Activated T-helper 9 cell treated with anti-CD3 and anti-CD28 coated beads, Interleukin-2, amount 50 U/mL, for 16 hours (primary cell): ENCODE data around the gene EIF5A2.
"Not testable (repeated sequence)": the region's sequence is repeated elsewhere in the genome, so short reads cannot be mapped to it uniquely, and the experiment has no call there.

Experiments
- DNase-seq: peaks from one replicate; pipeline ENCODE4 v3.0.0-alpha.2; 2020; ENCODE audit warnings: low read depth

EIF5A2 gene

DNA sequence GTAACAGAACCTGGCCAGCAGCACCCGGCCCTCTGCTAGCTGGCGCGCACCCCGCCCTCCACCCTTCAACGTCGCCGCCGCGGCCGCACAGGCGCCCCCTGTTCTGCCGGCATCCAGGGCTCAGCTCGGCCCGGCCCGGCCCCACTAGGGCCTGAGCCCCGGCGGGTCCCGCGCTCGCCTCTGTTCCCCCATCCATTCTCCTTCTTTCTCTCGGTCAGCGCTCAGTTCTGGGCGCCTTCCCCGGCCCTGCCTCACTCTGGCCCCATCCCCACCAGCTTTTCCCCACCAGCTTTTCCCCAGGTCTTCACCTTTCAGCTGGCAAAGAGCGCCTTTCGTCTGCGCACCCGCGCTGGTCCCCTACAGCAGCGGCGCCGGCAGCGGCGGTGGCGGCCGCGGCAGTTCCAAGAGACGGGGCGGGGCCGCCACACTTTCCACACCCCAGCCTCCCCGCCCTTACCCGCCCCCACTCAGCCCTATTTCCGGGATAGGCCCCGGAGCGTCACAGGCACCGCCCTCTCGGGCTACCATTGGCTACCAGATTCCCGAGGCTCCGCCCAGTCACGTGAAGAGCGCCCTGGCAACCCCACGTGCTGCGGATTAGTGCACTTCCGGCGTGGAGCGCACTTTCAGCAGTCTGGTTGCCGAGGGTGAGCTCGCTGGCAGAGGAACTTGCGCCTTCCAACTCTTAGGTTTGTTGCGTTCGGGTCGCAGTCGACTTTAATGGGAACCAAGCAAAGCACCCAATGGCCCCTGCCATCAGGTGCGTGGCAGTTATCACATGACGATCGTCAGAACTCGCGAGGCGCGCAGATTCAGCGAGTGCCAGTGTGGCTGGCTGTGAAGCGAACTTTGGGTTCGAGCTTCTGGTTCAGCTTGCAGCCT lies at the start of gene EIF5A2:
Gene EIF5A2 (minus strand): TSS at position 403 of the 882 bp plus-strand sequence. CDS start 831 bp downstream, outside the sequence.
- DNase-seq: peak; percentile 94

GRCh38 chr3:170956647-170957046 lies 48.2 kb upstream of the EIF5A2 start:
- DNase-seq: no peak

GRCh38 chr3:170953736-170954135 lies 45.3 kb upstream of the EIF5A2 start:
- DNase-seq: no peak

GRCh38 chr3:170953229-170953628 lies 44.8 kb upstream of the EIF5A2 start:
- DNase-seq: no peak

GRCh38 chr3:170949211-170949610 lies 40.8 kb upstream of the EIF5A2 start:
- no peak for DNase-seq

DNA sequence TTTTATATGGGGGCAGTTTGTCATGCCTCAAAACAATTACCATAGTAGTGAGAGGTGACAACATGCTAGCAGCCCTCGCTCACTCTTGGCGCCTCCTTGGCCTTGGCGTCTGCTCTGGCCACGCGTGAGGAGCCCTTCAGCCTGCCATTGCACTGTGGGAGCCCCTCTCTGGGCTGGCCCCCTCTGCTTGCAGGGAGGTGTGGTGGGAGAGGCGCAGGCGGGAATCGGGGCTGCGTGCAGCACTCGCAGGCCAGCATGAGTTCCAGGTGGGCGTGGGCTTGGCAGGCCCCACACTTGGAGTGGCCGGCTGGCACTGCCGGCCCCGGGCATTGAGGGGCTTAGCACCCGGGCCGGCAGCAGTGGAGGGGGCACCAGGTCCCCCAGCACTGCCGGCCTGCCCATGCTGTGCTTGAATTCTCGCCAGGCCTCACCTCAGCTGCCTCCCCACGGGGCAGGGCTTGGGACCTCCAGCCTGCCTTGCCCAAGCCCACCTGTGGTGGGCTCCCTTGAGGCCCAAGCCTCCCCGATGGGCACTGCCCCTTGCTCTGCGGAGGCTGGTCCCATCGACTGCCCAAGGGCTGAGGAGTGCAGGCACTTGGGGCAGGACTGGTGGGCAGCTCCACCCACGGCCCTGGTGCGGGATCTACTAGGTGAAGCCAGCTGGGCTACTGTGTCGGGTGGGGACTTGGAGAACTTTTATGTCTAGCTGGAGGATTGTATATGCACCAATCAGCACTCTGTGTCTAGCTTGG lies 38.8 kb upstream of the EIF5A2 start:
- no peak for DNase-seq

DNA sequence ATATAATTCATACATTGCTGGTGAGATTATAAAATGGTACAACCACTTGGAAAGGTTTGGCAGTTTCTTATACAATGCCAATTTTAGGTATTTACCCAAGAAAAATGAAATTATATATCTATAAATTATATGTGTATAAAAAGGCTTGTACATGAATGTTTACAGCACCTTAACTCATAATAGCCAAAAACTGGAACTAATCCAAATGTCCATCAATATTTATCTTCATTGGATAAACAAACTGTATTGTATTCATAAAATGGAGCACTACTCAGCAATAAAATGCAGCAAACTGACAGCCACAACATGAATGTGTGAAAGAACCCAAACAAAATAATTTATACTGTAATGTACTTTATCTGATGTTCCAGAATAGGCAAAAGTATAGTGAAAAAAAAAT lies 33.6 kb upstream of the EIF5A2 start:
- no peak for DNase-seq

- DNase-seq: no peak
These were observed 33.1 kb upstream of the EIF5A2 start for GRCh38 chr3:170941551-170941950.

DNA sequence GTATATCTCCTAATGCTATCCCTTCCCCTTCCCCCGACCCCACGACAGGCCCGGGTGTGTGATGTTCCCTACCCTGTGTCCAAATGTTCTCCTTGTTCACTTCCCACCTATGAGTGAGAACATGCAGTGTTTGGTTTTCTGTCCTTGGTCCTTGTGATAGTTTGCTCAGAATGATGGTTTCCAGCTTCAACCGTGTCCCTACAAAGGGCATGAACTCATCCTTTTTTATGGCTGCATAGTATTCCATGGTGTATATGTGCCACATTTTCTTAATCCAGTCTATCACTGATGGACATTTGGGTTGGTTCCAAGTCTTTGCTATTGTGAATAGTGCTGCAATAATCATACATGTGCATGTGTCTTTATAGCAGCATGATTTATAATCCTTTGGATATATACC lies 24.6 kb upstream of the EIF5A2 start:
- DNase-seq: not testable (repeated sequence)

DNA sequence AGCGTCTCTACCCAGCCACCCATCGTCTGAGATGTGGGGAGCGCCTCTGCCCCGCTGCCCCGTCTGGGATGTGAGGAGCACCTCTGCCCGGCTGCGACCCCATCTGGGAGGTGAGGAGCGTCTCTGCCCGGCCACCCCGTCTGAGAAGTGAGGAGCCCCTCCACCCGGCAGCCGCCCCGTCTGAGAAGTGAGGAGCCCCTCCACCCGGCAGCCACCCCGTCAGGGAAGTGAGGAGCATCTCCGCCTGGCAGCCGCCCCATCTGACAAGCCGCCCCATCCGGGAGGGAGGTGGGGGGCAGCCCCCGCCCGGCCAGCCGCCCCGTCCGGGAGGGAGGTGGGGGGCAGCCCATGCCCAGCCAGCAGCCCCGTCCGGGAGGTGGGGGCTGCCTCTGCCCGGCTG lies 15.1 kb upstream of the EIF5A2 start:
- DNase-seq: not testable (repeated sequence)

DNA sequence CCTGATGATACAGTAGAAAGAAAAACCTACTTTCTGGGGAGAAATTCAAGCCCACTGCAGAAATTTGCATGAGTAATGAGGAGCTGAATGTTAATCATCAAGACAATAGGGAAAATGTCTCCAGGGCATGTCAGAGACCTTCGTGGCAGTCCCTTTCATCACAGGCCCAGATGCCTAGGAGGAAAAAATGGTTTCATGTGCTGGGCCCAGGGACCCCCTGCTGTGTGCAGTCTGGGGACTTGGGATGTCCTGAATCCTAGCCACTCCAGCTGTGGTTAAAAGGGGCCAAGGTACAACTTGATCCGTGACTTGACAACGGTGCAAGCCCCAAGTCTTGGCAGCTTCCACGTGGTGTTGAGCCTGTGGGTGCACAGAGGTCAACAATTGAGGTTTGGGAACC lies 10.3 kb upstream of the EIF5A2 start:
- DNase-seq: no peak

GRCh38 chr3:170914690-170915089 lies 6.3 kb upstream of the EIF5A2 start:
- DNase-seq: no peak

DNA sequence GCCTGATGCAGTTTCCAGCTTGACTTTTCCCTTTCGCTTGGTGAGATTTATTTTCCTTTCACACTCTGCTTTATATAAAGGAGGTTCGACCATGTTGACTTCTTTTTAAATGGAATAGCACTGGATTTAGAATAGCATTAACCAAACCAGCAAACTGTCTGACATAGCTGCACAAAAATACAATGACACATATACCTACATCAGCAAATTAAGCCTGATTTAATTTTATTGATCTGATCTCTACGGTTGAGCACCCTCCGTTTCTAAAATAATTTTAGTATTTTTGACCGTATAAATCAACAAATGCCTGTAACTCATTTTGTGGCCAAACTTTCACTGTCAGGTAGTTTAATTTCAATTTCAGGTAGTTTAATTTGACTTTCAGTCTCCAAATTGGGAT lies 5.8 kb upstream of the EIF5A2 start:
- DNase-seq: no peak

DNA sequence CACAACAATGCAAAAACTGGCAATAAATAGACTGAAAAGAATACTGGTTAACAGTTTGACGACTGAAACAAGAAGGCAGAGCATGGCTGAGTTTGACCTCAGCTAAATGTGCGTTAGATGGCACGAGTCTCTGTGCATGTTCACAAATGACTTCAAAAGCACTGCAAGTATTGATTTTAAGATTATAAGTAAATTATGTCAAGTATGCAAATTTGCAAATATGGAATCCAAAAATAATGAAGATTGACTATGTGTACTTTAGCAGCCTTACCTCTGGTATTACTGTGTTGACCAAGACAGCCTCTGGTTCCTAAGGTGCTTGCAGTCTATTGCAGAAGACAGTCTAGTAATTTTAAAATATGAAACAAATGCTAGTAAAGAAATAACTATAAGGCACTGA lies 2.6 kb upstream of the EIF5A2 start:
- DNase-seq: no peak

- DNase-seq: no peak
These were observed 2.1 kb upstream of the EIF5A2 start for GRCh38 chr3:170910542-170910941.

- DNase-seq: no peak
These were observed 879 bp upstream of the EIF5A2 start for GRCh38 chr3:170909129-170909903.

DNA sequence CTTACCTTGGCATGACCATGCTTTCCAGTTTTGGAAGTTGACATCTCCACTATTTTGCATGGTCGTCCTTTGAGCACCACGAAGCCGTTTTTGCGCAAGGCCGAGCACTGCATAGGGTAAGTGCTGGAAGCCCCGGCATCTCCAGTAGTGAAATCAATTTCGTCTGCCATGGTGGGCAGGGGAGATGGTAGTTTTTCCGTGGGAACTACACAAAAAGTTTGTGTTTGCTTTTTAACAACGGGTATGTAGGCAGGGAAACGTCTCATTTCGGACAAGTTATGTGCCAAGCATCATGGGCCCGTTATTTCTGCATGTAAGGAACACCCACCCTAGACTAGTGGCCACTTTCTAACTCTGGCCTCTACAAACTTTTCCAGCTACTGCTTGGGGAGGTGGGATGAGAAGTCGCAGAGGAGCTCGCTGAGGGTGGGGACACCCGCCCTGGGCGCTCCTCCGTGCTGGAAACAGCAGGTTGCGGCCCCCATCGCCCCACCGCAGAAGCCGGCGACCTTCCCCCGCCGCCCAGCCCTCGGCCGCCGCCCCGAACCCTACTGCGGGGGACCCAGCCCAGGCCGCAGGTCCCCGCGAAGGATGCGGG lies 701 bp downstream of the EIF5A2 start:
- DNase-seq: no peak

DNA sequence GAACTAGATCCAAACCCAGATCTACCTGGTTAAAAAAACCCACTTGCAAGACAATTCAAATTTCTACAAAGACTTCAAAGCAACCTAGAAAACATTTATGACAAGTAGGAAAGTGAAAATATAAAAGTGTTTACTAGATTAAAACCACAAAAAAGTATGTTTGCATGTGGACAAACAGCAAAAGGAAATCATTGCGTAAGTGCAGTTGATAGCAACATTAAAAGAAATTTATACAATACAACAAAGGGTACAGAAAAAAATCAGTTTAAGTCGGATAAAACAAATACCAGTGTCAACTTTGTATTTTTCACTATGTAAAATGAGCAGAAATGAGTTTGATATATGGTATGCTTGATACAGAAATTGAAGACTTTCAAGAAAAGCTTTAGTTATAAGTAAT lies 2.6 kb downstream of the EIF5A2 start:
- DNase-seq: no peak

DNA sequence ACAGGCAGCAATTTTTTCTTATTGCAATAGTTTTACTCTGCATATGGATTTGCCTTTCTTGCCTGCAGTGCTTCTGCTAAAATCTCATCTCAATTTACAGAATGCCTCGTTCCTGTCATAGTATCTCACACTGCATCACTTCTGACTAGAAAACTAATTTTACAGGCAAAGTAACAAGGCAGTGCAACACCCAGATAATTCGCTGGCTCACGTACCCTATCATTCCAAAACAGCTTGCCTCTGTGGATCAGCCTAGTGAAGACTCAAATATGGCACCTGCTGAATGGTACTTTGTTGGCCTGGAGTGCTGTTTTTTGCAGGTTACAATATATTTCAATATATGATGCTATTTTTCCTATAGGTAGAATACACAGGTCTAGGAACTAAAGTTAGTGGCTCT lies 5.3 kb downstream of the EIF5A2 start:
- no peak for DNase-seq

DNA sequence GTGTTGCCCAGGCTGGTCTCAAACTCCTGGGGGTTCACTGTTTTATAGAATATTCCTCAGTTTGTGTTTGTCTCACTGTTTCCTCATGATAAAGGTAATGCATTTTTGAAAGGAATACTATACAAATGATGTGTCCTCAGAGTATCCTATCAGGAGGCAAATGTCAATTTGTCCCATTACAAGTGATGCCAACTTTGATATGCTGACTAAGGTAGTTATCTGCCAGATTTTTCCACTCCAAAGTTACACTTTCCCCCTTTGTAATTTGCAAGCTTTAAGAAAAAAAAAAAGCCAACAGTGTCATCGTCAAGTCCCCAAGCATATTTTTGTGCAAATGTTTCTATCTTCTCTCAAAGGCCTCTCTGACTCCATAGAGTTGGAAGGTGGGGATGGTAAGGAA lies 9.0 kb downstream of the EIF5A2 start:
- DNase-seq: no peak

DNA sequence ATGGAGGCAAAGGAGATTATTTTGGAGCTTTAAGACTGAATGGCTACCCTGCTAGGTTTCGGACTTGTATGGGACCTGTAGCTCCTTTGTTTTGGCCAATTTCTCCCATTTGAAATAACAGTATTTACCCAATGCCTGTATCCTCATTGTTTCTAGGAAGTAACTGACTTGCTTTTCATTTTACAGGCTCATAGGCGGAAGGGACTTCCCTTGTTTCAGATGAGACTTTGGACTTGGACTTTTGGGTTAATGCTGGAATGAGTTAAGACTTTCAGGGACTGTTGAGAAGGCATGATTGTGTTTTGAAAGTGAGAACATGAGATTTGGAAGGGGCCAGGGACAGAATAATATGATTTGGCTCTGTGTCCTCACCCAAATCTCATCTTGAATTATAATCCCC lies 10.5 kb downstream of the EIF5A2 start:
- DNase-seq: no peak

GRCh38 chr3:170897199-170897598 lies 11.2 kb downstream of the EIF5A2 start:
- DNase-seq: not testable (repeated sequence)
